ENCODE measurements around the gene DCP1B.

The DCP1B gene

GRCh38 chr12:1934068-1934467, 70.2 kb downstream of the DCP1B start:
- no peak for DNase-seq

- DNase-seq, result no peak
These were observed 70.8 kb downstream of the DCP1B start for GRCh38 chr12:1933342-1934051.

GRCh38 chr12:1932264-1932777, 71.9 kb downstream of the DCP1B start:
- no peak for DNase-seq

GRCh38 chr12:1931642-1932041, 72.6 kb downstream of the DCP1B start:
- DNase-seq, result no peak

GRCh38 chr12:1930803-1931597, 73.3 kb downstream of the DCP1B start:
- no peak for DNase-seq

DNA sequence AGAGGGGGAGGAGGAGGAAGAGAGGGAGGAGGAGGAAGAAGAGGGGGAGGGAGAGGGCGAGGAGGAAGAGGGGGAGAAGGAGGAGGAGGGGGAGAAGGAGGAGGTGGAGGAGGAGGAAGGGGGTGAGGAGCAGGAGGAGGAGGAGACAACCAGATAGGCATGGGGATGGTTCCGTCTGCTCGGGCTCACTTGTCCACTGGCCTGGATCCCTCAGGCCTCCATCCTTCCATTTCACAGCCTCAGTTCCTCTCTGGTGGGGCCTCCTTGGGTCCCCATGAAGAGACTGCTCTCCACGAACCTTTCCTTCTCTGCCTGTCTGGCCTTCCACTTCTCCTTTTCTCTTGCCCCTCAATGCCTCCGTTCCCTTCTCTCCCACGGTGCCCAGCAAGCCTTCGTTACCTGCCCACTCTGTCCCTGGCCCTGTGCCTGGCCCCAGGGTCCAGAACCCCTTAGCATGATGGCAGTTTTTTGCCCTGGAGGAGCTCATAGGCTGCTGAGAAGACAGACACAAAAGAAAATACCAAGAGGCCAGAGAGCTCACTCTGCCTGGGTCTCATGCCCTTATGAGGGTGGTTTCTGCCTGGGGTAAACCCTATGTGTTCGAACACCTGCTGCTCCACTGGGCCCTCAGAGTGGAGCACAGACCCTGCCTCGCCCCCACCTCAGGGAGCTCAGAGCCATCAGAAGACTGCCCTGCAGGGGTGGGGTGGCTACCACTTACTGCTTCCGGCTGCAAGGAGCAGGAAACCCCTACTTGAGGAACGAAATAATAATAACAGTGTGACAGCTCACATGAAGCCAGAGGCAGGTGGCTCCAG, 74.1 kb downstream of the DCP1B start:
- no peak for DNase-seq

GRCh38 chr12:1929241-1929984, 74.8 kb downstream of the DCP1B start:
- no peak for DNase-seq

DNA sequence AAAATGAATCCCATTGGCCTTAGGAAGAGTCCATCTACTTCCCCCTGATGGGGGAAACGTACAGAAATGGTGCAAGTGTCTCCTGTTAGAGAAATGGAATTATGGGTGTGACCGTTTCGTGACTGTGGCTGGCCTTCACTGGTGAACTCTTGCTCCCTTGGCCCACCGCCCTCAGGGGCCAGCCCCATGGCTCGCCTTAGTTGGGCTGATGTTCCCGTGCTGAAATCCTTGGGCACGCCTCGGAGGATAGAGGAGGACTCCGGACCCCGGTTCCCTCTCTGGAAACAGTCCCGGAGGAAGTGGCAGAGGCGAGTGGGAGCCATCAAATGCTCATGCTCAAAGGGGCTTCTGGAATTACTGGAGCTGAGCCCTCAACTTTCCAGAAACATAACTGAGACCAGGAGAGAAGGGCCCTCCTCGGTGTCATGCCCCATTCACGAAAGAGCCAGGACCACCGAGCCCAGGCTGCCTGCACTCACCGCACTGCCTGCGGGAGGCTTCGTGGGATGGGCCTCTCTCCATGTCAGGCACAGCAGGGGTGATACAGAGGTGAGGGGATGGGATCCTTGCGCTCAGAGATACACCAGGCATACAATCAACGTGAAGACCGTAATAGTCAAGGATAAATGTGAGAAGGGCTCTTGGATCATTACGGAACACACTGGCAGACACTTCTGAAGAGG, 75.7 kb downstream of the DCP1B start:
- no peak for DNase-seq

DNA sequence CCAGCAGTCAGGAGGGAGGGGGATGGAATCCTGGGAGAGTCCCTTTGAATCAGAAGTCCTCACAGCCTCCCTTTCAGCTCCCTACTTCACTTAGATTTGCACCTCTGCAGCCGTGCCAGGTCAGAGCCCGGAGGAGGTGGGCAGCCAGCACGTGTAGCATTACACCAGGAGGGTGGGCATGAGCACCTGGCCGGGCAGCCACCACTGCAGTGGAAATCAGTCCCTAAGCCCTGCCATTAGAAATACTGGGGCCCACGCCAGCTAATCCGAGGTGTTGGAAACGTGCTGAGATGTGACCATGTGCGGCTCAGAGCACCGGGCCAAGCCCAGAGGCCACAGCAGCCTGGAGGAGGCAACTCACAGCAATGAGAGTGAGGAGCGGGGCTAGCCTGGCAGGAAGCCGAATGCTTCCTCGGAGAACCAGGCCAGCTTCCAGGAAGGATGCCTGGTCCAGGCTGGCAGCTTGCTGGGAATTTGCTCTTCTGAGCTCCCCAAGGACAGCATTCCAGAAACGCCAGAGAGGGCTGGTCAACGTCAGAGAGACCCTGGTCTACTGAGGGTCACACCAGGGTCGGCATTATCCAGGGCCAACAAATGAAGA, 76.4 kb downstream of the DCP1B start:
- DNase-seq, result no peak

DNA sequence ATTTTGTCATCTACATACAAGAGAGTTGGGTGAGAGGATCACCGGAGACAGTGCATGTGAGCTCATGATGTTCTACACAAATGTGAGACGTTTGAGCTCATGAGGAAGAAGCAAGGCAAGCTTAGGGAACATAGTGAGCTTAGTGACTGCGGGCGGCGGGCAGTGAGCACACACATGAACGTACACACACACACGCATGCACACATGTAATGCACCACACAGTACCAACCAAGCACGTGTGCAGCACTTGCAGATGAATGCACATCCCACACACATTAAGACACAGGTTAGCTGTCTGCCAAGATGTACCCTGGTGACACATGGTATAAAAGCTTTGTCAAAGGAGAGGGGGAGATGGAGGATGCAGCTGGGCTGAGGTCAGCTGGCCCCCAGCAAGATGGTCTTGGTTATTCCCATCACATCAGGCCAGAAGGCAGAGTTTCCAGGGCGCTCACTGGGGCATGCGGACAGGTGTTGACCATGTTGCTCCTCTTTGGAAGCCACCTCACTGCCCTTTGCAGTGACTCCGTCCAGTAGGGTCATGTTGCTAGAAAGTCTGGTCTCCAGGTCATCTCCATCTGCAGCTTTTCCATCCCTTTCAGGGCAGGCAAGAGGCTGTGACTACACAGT, 77.1 kb downstream of the DCP1B start:
- no peak for DNase-seq

GRCh38 chr12:1926251-1926657, 78.0 kb downstream of the DCP1B start:
- DNase-seq, result no peak

DNA sequence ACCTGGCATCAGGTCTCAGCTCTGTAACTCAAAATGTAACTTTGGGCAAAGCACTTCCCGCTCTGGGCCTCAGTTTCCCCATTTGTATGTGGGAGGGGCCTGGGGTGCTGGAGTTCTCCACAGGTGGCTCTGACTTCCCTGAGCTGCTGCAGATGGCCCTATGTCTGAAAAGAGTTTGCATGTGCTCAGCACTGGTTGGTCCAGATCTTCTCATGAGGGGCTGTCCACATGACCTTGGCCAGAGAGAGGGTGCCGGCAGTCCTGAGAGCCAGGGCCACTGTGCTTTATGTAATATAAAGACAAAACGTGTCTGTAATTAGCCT, 78.6 kb downstream of the DCP1B start:
- no peak for DNase-seq

DNA sequence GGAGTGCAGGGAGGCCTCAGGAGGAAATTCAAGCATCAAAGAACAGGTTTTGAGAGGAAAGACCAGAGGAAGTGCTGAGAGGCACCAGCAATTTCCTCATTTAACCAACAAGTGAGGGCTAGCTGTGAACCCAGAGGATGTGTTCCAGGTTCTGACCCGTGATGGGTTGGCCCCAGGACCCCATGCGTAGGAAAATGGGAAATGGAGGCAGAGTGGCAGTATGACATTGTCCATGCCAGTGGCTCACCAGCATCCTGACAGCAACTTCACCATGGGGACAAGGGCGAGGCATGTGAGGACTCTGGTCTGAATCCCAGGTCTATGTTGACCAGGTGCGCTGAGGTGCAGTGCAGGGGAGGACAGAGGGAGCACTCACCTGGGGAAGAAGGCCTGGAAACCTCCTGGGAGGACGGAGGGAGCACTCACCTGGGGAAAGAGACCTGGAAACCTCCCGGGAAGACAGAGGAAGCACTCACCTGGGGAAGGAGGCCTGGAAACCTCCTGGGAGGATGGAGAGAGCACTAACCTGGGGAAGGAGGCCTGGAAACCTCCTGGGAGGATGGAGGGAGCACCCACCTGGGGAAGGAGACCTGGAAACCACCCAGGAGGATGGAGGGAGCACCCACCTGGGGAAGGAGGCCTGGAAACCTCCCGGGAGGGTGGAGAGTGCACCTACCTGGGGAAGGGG, 79.1 kb downstream of the DCP1B start:
- DNase-seq, result no peak

DNA sequence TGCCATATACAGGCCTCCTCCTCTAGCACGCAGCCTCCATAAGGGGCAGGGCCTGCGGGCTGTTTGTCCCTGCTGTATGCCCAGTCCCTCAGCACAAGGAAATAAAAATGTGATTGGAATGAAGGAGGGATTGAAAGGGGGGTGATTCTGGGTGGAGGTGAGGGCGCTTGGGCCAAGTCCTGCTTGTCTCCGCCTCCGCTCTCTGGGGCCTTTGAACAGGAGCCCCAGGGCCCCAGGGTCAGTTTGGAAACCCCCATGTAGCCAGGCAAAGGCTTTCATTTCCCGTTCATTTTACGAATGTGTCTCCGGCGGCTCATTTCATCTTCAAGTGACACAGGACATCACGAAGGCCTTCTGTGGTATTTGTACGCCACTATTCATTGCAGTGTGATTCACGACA, 81.3 kb downstream of the DCP1B start:
- no peak for DNase-seq

GRCh38 chr12:1922075-1922709, 82.1 kb downstream of the DCP1B start:
- DNase-seq, result no peak

- DNase-seq, result no peak
These were observed 83.3 kb downstream of the DCP1B start for GRCh38 chr12:1920971-1921370.

- no peak for DNase-seq
These were observed 83.8 kb downstream of the DCP1B start for GRCh38 chr12:1920436-1920835.

DNA sequence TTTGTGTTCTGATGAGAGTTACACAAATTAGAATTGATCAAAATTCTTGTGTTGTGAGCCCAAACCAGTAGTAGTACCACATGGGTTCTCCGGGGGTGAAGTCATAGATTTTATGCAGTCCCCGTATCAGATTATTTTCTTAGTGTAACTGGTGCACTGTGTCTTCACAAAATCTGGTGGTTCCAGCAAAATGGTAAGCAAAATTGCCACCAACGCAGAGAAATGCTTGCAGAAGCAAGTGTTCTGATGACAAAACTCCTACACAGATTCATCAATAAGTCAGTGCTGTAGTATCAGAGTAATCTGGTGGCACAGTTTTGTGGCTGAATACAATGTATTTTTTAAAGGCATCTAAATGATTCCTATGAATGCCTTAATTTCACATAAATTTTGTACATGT, 84.5 kb downstream of the DCP1B start:
- no peak for DNase-seq

DNA sequence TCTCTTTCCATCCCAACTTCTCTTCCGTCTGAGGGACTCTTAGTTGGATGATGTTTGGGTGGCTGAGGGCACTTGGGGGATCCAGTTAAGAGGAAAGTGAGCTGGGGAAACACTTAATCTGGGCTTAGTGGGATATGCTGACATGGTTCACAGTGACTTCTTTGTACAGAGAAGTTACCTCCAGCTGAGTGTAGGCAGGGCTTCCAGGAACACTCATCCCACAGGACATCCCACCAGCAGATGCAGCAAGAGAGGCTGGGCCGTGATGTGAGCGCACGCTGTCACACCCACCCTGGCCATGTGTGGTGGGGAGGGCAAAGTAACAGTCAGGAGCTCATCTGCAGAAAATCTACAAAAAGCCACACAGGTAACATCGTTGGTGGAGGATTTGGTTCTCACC, 85.0 kb downstream of the DCP1B start:
- DNase-seq, result no peak

- DNase-seq, result no peak
These were observed 85.4 kb downstream of the DCP1B start for GRCh38 chr12:1918884-1919236.
